ENCODE measurements around the gene TXN2. TPM values are rescaled to one million over a fixed set of nuclear protein-coding genes. Genes with fewer than 3 reads are reported as not detected.
A peak's percentile ranks its signal among the peaks of the same experiment; 100 is the strongest.

TXN2 gene
- total RNA-seq, 4 donors from 2014 or later = 36.4 to 78.3 (median 63.4) TPM

DNA sequence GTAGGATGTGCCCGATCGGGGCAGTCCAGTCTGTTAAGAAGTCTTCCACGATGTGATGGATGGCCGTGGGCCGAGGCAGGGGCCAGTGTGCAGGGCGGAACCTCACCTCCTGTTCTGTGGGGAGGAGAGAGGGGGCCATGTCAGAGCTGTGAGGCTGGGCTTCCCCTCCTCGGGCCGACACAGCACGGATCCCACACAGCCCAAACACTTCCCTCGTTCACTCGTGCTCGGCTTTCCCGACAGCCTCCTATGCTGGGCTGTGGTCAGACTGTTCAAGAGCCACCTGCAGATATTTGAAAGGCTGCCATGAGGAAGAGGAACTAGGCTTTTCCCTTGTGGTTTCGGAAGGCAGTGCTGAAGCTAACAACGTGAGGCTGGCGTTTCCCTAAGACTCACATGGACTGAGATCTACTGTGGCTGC, 12.3 kb upstream of the TXN2 start:
- TF ChIP-seq POLR2A (IDR thresholded peaks at IDR 0.05) = no peak
- H3K4me1 ChIP-seq = no peaks in the 10 kb centered on the region
- H3K27me3 ChIP-seq = no peaks in the 10 kb centered on the region
- WGBS, 2 donors (ENCODE audit: low coverage in 1 of 2) = 42 to 75% methylated on average over 6 to 13 of the region's 16 CpGs
- peak; percentile 69 for ATAC-seq
- H3K27ac ChIP-seq = no peak overlapping the region
- no peak overlapping the region for H3K4me3 ChIP-seq
- H3K9me3 ChIP-seq = no peaks in the 10 kb centered on the region
- H3K36me3 ChIP-seq = peaks cover 0 to 92% of the 10 kb centered on the region in 2 donors

GRCh38 chr22:36492109-36492508, 10.7 kb upstream of the TXN2 start:
- Histone ChIP-seq H3K27me3 (no peaks in the 10 kb centered on the region), H3K36me3 (peaks cover 0 to 76% of the 10 kb centered on the region in 2 donors), H3K4me3 (no peak overlapping the region), H3K4me1 (no peaks in the 10 kb centered on the region), H3K27ac (no peak overlapping the region), H3K9me3 (no peaks in the 10 kb centered on the region)
- 54% methylated on average over 2 of the region's 5 CpGs; no CpG with 5 or more reads in 1 of the 2 donors for WGBS, 2 donors (ENCODE audit: low coverage in 1 of 2)
- no peak for ATAC-seq
- TF ChIP-seq EP300 (IDR thresholded peaks at IDR 0.05) = no peak
- TF ChIP-seq POLR2A (IDR thresholded peaks at IDR 0.05) = no peak
- TF ChIP-seq CTCF (IDR thresholded peaks at IDR 0.05) = no peak
- no peak for TF ChIP-seq POLR2AphosphoS5 (IDR thresholded peaks at IDR 0.05)

- Histone ChIP-seq H3K4me3 (no peak overlapping the region), H3K36me3 (peaks cover 0 to 67% of the 10 kb centered on the region in 2 donors), H3K4me1 (no peaks in the 10 kb centered on the region), H3K27ac (no peak overlapping the region), H3K27me3 (no peaks in the 10 kb centered on the region), H3K9me3 (no peaks in the 10 kb centered on the region)
- WGBS, 2 donors (ENCODE audit: low coverage in 1 of 2) = 91 to 98% methylated on average over 5 to 6 of the region's 7 CpGs
- no peak for TF ChIP-seq CTCF (IDR thresholded peaks at IDR 0.05)
- TF ChIP-seq EP300 (IDR thresholded peaks at IDR 0.05) = no peak
- TF ChIP-seq POLR2A (IDR thresholded peaks at IDR 0.05) = no peak
- no peak for TF ChIP-seq POLR2AphosphoS5 (IDR thresholded peaks at IDR 0.05)
- no peak for ATAC-seq
These were observed 9.7 kb upstream of the TXN2 start for GRCh38 chr22:36491155-36491554.

- Histone ChIP-seq H3K4me3 (no peak overlapping the region), H3K36me3 (peaks cover 0 to 31% of the 10 kb centered on the region in 2 donors), H3K9me3 (no peaks in the 10 kb centered on the region), H3K4me1 (peaks cover 0 to 8% (median 0%) of the 10 kb centered on the region in 3 donors), H3K27me3 (no peaks in the 10 kb centered on the region), H3K27ac (no peak overlapping the region)
- TF ChIP-seq EP300 (IDR thresholded peaks at IDR 0.05) (no peak), POLR2AphosphoS5 (IDR thresholded peaks at IDR 0.05) (peak; percentile 66), CTCF (IDR thresholded peaks at IDR 0.05) (peak in 3 of 4 experiments; percentile 72 to 86 (median 75)), POLR2A (IDR thresholded peaks at IDR 0.05) (no peak)
- no peak for ATAC-seq
- 74 to 100% methylated on average over 3 to 11 of the region's 13 CpGs for WGBS, 2 donors (ENCODE audit: low coverage in 1 of 2)
These were observed 5.4 kb upstream of the TXN2 start for GRCh38 chr22:36486619-36487384.

- no peak for ATAC-seq
These were observed 473 bp downstream of the TXN2 start for GRCh38 chr22:36480941-36481392.

More at GRCh38 chr22:36480941-36481392, 473 bp downstream of the TXN2 start:
- H3K4me3 ChIP-seq = peak overlapping the region; percentile 66 to 79
- H3K27ac ChIP-seq = peak overlapping the region; percentile 91 to 98 (median 94)
- peaks cover 0 to 40% of the 10 kb centered on the region in 2 donors for H3K36me3 ChIP-seq
- H3K27me3 ChIP-seq = no peaks in the 10 kb centered on the region
- H3K9me3 ChIP-seq = no peaks in the 10 kb centered on the region
- TF ChIP-seq EP300 (IDR thresholded peaks at IDR 0.05) = no peak
- TF ChIP-seq CTCF (IDR thresholded peaks at IDR 0.05) = no peak
- no peak for TF ChIP-seq POLR2AphosphoS5 (IDR thresholded peaks at IDR 0.05)
- no peak for TF ChIP-seq POLR2A (IDR thresholded peaks at IDR 0.05)
- 8 to 21% methylated on average over 9 of the region's 9 CpGs for WGBS, 2 donors (ENCODE audit: low coverage in 1 of 2)
- peaks cover 3 to 37% (median 8%) of the 10 kb centered on the region in 3 donors for H3K4me1 ChIP-seq
